Cerebellar cortex (tissue), 1 donor: ENCODE measurements around the gene ZNF507.

Experiments
- DNase-seq: peaks from one replicate; pipeline ENCODE4 v3.0.0-alpha.2; 2015; ENCODE audit warnings: low spot score

Gene ZNF507

DNA sequence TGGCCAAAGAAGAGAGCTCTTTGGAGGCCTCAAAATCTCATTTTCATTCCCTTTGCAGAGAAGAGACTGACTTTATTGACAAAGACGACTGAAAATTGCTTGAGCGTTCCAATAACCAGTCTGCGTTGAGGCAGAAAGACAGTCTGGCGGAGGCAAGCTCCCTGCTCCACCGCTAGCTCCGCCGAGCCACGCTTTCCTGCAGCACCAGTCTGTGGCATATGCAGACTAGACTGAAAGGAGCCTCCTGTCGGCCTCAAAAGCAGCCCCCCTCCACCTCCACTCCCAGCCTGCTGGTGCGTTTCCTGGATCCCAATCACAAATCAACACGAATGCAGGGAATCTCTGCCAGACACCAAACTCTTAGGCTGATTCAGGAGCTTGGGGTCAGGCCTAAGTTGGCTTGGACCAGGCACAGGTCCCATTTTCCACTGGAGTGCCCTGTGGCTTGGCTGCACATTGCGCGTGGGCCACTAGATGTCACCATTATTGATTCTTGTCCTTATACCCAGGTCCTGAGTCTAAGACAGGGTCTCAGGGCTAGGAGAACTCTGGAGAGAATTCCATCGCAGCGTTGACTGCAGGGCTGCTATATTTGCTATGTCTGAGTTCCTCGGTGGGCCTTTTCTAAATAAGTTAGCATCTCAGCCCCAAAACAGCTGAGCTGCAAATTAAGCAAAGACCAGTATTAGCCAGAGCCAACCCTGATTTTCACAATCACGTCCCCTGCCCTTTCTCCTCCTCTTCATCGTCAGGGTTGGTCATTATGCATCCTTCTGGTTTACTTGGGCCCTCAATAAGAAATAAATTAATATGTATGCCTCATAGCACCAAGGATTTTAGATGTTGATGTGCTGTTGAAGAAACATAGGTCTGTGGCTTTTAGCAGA, 5.2 kb upstream of the ZNF507 start:
- DNase-seq: peak; percentile 51

DNA sequence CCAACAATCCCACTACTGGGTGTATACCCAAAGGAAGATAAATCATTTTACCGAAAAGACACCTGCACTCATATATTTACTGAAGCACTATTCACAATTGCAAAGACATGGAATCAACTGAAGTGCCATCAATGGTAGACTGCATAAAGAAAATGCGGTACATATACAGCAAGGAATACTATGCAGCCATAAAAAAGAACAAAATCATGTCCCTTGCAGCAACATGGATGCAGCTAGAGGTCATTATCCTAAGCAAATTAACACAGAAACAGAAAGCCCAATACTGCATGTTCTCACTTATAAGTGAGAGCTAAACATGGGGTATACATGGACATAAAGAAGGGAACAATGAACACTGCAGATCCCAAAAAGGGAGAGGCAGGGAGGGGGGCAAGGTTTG, 2.7 kb upstream of the ZNF507 start:
- no peak for DNase-seq

DNA sequence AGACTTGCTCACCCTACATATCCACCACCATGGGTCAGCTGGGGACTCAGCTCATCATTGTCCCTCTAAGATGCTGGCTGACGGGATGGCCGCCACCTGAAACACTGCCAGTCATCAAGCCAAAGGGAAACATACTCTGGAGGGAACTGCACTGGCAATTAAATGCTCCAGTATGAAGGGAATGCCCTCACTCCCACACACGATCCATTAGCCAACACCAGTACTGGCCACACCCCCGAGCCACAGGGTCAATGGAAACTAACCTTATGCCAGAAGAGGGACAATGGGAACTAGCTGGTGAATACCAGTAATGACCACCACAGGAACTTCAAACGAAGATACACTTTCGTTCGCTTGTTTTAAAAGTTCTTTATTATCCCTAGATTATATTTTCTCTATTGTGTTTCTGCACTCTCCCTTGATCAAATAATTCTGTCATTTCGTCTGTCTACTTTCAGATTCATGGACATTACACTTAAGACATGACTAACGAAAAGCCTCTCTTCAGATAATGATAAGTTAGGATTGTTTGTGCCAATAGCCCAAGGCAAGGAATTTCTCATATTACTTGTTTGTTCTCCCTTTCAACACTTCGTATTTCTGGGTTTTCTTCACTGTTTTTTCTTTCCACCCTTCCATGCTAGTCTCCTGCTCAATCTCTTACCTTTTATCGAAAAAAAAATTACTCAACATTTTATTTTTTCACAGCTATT, 1.7 kb upstream of the ZNF507 start:
- DNase-seq: no peak

DNA sequence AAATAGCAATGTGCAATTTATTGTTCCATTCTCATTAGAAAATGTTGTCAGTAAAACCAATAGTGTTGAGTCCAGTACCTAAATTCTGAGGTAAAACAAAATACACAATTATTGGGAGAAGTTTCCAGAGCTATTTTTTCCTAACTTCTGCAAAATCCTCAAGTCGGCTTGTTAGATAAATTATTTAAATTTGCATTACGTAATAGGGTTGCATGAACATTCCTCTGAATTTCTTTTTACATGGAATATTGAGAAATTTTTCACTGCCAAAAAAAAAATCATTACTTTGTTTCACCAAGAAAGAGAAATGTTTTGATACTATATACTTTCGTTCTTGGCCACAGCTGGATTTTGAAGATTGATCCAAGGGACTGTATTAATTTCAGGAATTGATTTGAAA, 1.5 kb downstream of the ZNF507 start:
- no peak for DNase-seq

DNA sequence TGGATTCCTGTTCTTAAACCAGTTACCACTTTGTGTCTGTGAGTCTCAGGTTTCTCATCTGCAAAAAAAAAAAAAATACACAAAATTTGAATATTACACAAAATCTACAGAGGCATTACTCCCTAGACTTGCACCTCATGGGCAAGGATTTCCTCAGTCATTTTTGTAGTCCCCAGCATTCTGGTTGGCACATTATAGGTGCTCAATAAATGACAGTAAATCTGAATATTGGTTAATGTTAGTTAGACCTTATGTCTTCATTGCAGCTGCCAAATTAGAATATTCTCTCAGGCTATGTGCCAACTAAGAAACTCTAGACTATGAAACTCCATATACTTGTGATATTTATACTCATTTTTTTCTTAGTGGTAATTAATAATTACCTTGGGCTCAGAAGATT, 2.2 kb downstream of the ZNF507 start:
- no peak for DNase-seq

DNA sequence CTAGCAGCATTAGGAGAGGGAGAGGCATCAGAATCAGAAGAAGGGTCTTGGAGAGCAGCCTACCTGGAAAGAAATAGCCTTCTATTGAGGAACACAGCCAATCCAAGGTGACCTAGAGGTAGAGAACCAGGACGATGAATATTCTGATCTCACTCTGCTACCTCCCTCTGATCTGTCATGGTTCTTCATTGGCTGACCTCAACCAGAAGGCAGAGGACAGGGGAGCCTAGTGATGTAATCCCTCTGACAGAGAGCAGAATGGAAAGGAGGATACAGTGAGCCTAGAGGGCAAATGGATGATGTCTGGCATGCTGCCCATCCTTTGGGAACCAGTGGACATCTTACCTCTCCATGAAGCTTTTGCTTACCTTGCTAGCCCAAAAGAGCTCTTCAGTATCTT, 3.6 kb downstream of the ZNF507 start:
- no peak for DNase-seq

DNA sequence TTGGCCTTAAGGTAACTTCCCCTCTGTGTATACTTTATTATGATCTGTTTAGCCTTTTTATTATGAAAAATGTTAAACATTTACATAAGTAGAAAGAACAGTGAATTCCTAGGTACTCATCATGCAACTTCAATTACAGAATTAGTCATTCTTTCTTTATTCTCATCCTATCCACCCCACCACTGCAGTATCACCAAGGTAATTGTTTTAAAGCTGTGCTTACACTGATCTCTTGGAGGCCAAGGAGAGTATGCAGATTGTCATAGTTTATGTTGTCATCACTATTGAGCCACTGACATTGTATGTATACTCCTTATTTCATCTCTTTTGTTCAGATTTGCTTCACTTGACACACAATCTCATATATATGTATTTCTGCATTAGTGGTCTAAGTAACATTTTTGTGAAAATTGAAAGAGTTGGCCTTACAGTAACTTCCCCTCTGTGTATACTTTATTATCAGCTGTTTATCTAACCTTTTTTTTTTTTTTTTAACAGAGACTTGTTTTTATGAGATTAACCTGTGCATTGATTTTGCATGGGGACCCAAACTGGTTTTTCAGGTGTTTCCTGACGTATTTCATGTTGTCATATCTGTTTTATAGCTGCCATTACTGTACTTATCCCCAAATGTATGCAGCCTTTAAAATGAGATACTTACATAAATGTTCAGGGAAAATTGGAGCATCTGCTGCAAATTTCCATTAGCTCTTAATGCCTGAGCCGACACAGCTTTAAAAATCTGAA, 4.5 kb downstream of the ZNF507 start:
- no peak for DNase-seq

DNA sequence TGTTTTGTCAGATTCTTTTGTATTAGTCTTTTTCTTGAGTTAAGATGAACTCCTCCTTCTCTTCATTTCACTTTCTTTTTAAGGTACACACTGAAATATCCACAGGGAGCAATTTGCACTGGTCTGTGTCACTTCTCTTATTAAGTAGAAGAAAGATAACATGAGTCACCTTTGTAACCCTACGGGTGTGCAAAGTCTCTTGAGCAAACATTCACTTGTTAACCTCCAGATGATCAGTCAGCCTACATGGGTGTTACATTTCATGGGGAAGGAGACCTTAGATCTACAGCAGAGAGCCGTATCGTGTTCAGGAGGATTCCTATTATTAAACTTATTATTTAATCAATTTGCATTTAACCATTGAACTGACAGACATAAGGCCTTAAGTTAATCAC, 5.1 kb downstream of the ZNF507 start:
- no peak for DNase-seq

DNA sequence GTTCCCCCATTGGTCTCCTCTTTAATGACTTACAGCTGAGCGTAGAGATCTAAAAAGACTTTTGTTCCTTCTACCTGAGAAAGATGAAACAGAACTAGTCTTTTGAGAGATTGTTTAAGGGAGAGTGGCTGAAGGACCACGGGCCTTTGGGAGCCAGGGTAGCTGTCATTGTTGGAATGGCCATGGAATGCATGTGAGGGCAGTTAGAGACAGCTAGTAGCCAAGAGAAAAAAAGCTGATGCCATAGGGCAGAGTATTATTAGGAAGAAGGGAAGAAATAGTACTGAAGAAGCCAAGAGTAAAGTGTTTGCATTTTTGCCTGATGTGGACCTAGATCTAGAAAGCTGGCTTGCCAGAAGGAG, 5.6 kb downstream of the ZNF507 start:
- DNase-seq: no peak

DNA sequence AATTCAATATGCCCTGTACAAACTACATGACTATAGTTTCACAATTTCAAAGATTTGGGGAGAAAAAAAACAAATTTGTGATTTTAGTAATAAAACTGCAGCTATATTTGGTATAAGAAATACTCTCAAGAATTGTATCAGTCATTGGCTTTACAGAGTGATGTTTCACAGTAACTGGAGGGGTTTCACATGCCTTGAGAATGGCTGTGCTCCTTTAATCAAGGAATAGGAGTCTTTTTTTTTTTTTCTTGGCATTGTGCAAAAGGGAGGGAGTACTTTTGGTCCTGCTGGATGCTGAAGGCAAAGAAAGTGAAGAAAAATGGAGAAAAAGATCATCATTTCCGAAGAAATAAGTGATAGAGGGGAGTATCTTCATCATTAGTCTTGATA, 6.8 kb downstream of the ZNF507 start:
- DNase-seq: no peak

DNA sequence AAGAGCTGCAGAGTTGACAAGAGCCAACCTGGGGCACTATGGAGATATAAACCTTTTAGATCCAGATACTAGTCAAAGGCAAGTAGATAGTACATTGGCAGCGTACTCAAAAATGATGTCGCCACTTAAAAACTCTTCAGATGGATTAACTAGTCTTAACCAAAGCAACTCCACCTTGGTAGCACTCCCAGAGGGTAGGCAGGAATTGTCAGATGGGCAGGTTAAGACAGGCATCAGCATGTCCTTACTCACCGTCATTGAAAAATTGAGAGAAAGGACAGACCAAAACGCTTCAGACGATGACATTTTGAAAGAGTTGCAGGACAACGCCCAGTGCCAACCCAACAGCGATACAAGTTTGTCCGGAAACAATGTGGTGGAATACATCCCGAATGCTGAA, 8.9 kb downstream of the ZNF507 start:
- DNase-seq: no peak

DNA sequence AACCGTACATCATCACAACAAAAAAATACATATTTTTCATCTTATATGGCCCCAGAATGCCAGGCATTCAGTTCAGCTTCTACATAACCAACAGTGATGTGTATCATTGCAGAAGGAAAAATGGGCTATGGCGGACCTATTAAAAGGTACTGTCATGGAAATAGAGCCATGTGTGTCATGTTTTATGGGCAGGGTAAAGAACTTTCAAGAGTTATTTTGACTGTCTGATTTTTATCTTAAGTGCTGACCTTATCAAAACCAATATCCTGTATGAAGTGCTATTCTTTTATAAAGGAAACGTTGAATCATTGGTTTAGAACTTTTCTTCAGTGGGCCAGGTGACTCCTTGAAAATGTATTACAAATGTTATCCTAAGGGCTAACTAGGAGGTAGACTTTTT, 9.9 kb downstream of the ZNF507 start:
- no peak for DNase-seq

DNA sequence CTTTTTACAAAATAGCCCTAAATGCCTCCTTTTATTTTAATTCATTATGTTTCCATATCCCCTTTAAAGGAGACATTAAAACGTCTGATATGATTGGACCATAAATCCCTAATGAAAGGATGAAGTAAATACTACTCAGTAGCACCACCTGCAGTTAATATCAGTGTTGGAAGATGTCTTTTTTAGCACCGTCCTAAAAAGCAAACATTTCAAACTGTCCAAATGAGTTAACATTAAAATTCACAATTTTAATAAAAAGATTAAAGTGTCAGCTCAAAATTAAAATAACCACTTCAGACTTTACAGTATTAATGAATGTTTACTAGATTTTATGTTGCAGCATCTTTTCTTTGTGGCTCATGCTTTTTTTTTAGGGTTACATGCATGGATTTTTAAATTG, 12.3 kb downstream of the ZNF507 start:
- DNase-seq: no peak

DNA sequence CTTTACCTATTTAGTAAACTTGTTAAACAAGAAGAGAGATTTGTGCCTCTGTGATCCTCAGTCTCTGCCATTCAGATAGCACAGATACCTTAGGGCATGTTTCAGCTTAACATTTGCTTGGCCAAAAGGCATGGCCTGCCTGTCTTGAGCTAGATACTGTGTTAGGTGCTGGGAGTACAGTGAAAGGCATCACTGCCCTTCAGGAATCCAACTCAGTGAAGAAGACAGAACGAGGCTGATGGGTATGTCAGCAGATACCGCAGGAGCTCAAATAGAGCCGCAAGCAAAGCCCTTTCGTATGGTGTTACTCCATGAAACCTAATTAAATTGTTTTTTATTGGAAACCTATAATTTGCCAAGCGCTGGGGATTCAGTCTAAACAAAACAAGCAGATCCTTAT, 12.9 kb downstream of the ZNF507 start:
- DNase-seq: no peak

DNA sequence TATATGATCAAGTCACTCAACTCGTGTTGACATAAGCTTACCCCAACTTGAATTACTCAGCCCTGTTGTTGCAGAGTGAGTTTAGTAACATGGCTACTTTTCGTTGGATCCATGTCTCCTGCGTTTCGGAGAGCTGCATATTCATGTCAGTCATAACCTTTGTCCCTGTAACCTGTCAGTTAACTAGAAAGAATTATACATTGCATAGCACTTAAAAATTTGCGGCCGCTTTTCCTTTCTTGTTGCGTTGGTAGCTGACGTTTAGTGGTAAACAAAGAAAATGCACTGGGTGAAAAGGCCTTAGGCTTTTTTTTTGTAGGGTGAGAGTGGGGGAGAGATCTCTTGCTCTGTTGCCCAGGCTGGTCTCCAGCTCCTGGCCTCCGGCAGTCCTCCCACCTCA, 14.2 kb downstream of the ZNF507 start:
- DNase-seq: no peak

DNA sequence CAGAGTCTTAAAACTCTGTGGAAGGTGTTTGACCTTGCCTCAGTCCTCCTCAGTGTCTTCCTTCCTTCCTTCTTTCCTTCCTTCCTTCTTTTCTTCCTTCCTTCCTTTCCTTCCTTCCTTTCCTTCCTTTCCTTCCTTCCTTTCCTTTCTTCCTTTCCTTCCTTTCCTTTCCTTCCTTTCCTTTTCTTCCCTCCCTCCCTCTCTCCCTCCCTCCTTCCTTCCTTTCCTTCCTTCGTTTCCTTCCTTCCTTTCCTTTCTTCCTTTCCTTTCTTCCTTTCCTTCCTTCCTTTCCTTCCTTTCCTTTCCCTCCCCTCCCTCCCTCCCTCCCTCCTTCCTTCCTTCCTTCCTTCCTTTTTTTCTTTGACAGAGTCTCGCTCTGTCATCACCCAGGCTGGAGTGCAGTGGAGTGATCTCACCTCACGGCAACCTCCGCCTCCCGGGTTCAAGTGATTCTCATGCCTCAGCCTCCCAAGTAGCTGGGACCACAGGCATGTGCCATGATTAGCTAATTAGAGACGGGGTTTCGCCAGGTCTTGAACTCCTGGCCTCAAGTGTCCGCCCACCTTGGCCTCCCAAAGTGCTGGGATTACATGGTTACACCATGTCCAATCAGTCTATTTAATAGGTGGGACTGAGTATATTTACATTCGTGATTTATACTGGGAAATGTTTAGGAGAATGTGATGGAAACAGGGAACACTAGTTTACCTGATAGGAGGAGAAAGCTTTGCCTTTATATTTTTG, 16.3 kb downstream of the ZNF507 start:
- DNase-seq: no peak

DNA sequence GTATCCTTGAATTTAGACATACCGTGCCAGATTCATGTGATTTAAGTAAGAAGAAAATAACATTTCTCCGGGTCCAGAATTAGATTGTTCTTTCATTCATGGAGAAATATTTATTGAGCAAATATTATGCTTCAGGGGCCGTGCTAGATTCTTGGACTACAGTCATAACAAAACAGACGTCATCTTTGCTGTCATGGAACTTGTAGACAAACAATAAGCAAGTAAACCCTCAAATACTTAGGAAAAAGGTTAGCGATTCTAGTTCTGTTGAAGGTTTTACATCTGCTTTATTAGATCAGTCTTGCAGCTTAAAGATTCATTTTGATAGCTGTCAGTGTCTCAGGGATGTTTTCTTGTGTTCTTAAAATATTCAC, 16.9 kb downstream of the ZNF507 start:
- no peak for DNase-seq

DNA sequence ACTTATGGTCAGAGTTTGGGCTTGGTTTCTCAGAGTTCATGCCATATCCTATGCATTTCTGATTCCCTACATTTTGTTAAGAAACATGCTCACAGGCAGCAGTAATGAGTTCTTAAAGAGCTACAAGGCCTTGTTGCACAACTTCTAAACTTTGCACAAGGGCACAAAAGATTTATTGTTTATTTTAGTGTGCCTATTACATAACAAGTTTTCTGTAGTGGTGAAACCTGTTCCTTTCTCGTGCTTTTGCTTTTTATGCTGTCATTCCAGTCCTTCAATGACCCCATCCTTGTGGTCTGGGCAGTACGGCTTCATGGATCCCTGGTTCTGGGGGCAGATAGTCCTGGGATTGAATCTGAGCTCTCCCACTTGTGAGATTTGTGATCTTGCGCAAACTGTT, 17.8 kb downstream of the ZNF507 start:
- DNase-seq: no peak

DNA sequence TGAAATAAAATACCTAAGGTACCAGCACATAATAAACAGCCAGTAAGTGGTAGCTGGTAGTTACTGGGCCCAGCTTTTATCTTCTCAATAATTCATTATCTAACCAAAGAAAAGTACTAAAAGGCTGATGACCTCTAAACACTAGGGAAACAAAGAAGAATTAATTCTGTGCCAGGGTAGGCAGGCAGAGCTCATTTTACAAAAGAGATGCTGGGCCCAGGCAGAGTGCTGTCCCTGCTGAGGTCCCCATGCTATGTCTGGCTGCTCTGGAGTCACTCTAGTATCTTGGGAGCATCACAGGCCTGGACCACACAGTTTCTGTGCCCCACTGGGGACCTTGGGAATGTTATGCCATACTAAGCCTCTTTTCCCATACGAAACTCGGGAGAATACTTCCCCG, 18.2 kb downstream of the ZNF507 start:
- no peak for DNase-seq

DNA sequence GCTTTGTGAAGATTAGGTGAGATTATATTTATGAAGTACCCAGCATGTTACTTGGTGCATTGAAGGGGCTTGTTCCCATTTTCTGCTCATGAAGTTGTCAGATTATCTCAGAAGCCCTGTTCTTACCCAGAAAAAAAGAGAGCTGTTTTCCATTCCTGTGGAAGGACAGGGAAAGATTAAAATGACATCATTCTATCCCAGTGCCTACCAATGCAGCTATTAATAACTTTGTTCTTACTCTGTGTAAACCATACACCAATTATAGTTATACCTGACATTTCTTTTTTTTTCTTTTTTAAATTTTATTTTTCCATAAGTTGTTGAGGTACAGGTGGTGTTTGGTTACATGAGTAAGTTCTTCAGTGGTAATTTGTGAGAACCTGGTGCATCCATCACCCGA, 18.6 kb downstream of the ZNF507 start:
- DNase-seq: no peak

DNA sequence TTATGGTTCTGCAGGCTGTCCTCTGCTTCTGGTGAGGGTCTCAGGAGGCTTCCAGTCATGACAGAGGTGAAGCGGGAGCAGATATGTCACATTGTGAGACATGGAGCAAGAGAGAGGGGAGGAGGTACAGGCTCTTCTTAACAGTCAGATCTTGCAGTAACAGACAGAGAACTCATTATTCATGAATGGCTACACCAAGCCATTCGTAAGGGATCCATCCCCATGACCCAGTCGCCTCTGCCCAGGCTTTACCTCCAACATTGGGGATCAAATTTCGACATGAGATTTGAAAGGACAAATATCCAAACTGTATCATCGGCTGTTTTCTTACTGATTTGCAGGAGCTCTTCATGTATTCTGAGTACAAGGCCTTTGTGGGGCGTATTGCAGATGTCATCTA, 21.7 kb downstream of the ZNF507 start:
- DNase-seq: no peak

DNA sequence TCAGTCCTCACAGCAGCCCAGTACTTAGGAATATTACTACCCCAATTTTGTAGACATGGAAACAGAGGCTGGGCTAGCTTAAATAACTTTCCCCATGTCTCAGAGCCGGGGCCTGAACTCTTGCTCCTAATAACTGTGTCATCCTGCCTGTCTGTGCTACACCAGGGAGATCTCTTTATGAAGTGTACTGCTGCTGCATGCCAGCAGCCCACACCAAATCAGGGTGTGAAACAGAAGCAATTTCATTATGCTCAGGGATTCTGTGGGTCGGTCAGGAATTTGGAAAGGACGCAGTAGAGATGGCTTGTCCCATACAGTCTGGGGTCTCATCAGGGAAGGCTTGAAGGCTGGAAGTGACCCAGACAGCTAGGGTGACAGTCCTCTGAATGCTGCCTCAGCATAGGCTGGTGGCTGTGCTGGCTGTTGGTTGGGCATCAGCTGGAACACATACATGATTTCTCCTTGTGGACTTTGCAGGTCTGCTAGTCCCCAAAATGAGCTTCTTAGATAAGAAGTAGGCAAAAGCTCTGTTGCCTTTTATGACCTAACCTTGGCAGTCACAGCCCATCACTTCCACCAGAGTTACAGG, 22.6 kb downstream of the ZNF507 start:
- DNase-seq: no peak
